Endothelial cell (in vitro differentiated cells): ENCODE data around the gene PLA2G2E. TPM values are rescaled to one million over a fixed set of nuclear protein-coding genes. Genes with fewer than 3 reads are reported as not detected.

Experiments
- DNase-seq: peaks from one replicate; pipeline ENCODE4 v3.0.0; 2021; ENCODE audit warnings: low spot score
- H3K27ac Mint-ChIP-seq: one replicate; pipeline ENCODE4 v1.8.0; 2021; ENCODE audit warnings: mixed read lengths, inconsistent platforms; ENCODE audit not compliant: unreplicated experiment
- H3K27me3 Mint-ChIP-seq: one replicate; pipeline ENCODE4 v1.8.0; 2021; ENCODE audit warnings: mild to moderate bottlenecking, moderate library complexity, mixed read lengths, inconsistent platforms; ENCODE audit not compliant: unreplicated experiment
- H3K36me3 Mint-ChIP-seq: one replicate; pipeline ENCODE4 v1.8.0; 2021; ENCODE audit warnings: mild to moderate bottlenecking, low read depth, mixed read lengths, inconsistent platforms; ENCODE audit not compliant: unreplicated experiment
- H3K4me1 Mint-ChIP-seq: one replicate; pipeline ENCODE4 v1.8.0; 2021; ENCODE audit warnings: mild to moderate bottlenecking, mixed read lengths, inconsistent platforms; ENCODE audit not compliant: unreplicated experiment
- H3K4me3 Mint-ChIP-seq: one replicate; pipeline ENCODE4 v1.8.0; 2021; ENCODE audit warnings: mild to moderate bottlenecking, mixed read lengths, inconsistent platforms; ENCODE audit not compliant: unreplicated experiment
- H3K9me3 Mint-ChIP-seq: one replicate; pipeline ENCODE4 v1.8.0; 2021; ENCODE audit warnings: mixed read lengths, inconsistent platforms; ENCODE audit not compliant: unreplicated experiment
- CTCF ChIP-seq: fragments of 200-600 bp; sonication (generic); IDR thresholded peaks from one replicate; pipeline ENCODE4 v1.5.0; 2021; ENCODE audit warnings: antibody characterized with exemption; ENCODE audit not compliant: unreplicated experiment
- total RNA-seq: library from RNA; stranded (reverse); fragmentation: NEBNext Ultra II Directional; extraction: Animal tissue kit (Norgen Biotek cat#: 25700); gene quantifications from one replicate; pipeline ENCODE4 v1.2.1, GENCODE V29; 2021; ENCODE audit not compliant: unreplicated experiment

PLA2G2E gene
- total RNA-seq, 1 donor from 2014 or later, result not detected

- Mint-ChIP-seq H3K9me3 (no peaks in the 10 kb centered on the region), H3K27ac (no peak overlapping the region)
- no peak for DNase-seq
Observed at GRCh38 chr1:19877821-19878636, 45.4 kb downstream of the PLA2G2E start.

GRCh38 chr1:19877181-19877750 is 46.2 kb downstream of the PLA2G2E start:
- H3K27ac Mint-ChIP-seq, result no peak overlapping the region
- no peak for TF ChIP-seq CTCF
- DNase-seq, result no peak
- H3K27me3 Mint-ChIP-seq, result peaks cover 5% of the 10 kb centered on the region
- no peaks in the 10 kb centered on the region for H3K9me3 Mint-ChIP-seq
- peaks cover 5% of the 10 kb centered on the region for H3K4me1 Mint-ChIP-seq
- peaks cover 3% of the 10 kb centered on the region for H3K36me3 Mint-ChIP-seq
- H3K4me3 Mint-ChIP-seq, result no peak overlapping the region

More at GRCh38 chr1:19877821-19878636, 45.4 kb downstream of the PLA2G2E start:
- no peak for TF ChIP-seq CTCF
- Mint-ChIP-seq H3K36me3 (peaks cover 3% of the 10 kb centered on the region), H3K4me3 (no peak overlapping the region), H3K4me1 (peaks cover 8% of the 10 kb centered on the region), H3K27me3 (peaks cover 5% of the 10 kb centered on the region)

GRCh38 chr1:19872190-19872589 is 51.2 kb downstream of the PLA2G2E start:
- H3K27me3 Mint-ChIP-seq, result peaks cover 5% of the 10 kb centered on the region
- TF ChIP-seq CTCF, result no peak
- DNase-seq, result no peak
- no peak overlapping the region for H3K4me3 Mint-ChIP-seq
- no peaks in the 10 kb centered on the region for H3K9me3 Mint-ChIP-seq
- no peak overlapping the region for H3K27ac Mint-ChIP-seq
- H3K4me1 Mint-ChIP-seq, result peaks cover 5% of the 10 kb centered on the region
- peaks cover 3% of the 10 kb centered on the region for H3K36me3 Mint-ChIP-seq

Other genes with a start within 250 kb of the PLA2G2E start
- 4.1 TPM for gene TMCO4, start 123.7 kb downstream of the PLA2G2E start, total RNA-seq
- gene RNF186, start 108.3 kb downstream of the PLA2G2E start, total RNA-seq, result not detected
- 12.1 TPM for gene OTUD3, start 41.2 kb downstream of the PLA2G2E start, total RNA-seq
- gene PLA2G2A, start 56.0 kb upstream of the PLA2G2E start, total RNA-seq, result not detected
- 0.77 TPM for gene PLA2G5, start 146.6 kb upstream of the PLA2G2E start, total RNA-seq
- gene PLA2G2D, start 195.9 kb upstream of the PLA2G2E start, total RNA-seq, result not detected
- gene PLA2G2F, start 215.7 kb upstream of the PLA2G2E start, total RNA-seq, result not detected